ENCODE measurements around the gene CCDC24.

DNA sequence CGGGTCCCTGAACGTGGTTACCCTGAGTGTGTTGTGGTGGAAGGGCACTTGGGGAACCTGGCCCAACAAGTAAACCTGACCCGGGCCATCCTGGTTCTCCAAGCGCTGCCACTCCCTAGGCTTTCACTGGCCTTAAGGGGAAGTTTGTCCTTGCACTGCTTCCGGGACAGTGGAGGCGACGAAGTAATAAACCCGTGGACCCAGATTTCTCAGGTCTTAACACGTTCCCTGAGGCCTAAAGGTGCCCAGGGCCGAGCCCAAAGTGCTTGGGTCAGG is 261 bp upstream of the CCDC24 start:
- TF ChIP-seq, protein P1, sequence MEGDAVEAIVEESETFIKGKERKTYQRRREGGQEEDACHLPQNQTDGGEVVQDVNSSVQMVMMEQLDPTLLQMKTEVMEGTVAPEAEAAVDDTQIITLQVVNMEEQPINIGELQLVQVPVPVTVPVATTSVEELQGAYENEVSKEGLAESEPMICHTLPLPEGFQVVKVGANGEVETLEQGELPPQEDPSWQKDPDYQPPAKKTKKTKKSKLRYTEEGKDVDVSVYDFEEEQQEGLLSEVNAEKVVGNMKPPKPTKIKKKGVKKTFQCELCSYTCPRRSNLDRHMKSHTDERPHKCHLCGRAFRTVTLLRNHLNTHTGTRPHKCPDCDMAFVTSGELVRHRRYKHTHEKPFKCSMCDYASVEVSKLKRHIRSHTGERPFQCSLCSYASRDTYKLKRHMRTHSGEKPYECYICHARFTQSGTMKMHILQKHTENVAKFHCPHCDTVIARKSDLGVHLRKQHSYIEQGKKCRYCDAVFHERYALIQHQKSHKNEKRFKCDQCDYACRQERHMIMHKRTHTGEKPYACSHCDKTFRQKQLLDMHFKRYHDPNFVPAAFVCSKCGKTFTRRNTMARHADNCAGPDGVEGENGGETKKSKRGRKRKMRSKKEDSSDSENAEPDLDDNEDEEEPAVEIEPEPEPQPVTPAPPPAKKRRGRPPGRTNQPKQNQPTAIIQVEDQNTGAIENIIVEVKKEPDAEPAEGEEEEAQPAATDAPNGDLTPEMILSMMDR (IDR thresholded peaks at IDR 0.05), result no peak
- TF ChIP-seq EZH2 (IDR thresholded peaks at IDR 0.05), result no peak
